Muscle of back (tissue), 11 donors: ENCODE results near the gene GASK1B. TPM values are rescaled to one million over a fixed set of nuclear protein-coding genes. Genes with fewer than 3 reads are reported as not detected.

Experiments used
- DNase-seq, 3 donors: peaks; one replicate each; pipeline versions ENCODE4 v3.0.0 to v3.0.0-alpha.2; 2013
- polyA plus RNA-seq, 10 donors: library from polyadenylated mRNA; unstranded; fragments of 120-200 nt; gene quantifications; one replicate each; pipeline ENCODE4 v1.2.1, GENCODE V29; 2013; ENCODE audit not compliant: insufficient read length in 10 of 10

GASK1B gene
- polyA plus RNA-seq, 10 donors = 53.9 to 96.6 (median 67.9) TPM

DNA sequence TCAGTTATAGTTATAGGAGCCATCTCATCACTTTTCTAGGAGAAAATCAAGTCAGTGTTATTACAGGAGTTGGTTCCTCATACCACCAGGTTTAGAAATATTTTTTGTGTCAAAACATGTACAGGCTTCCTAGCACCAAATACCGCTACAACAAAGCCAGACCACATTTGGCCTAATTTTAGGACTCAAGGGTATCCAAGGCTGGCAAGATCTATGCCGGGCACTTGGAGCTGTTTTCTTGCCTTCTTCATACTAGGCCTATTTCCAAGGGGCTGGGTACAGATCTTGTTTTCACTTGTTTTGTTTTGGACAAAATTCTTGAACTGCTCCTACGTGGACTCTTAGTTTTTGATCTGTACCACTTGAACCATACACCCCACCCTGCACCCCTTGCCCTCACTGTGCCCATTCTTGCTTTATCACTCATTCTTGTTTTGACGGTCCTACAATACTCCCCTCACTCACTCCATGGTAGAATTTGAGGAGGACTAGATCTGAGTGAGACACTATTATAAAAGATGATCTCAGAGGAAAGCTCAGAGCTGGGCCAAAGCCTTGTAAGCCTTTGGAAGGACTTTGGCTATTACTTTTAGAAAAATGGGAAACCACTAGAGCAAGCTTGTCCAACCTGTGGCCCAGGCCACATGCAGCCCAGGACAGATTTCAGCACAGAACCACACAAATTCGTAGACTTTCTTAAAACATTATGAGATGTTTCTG lies 19.8 kb upstream of the GASK1B start:
- no peak for DNase-seq

DNA sequence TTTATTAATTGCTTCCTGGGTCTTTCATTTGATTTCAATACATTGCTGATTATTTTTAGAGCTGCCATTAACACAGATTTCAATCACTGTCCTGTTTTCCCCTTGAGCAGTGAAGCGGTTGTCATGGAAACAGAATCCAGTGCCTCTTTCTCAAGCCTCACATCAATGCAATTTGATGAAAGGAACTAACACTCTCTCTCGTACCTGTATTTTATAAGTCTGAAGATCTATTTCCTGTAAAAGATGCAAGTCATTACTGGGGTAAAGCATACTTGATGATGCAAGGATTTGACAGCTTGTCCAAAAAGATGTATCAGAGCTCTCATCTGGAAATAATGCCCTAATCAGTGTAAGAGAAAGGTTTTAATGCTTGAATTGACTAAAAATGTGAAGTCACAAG lies 17.9 kb upstream of the GASK1B start:
- no peak for DNase-seq

DNA sequence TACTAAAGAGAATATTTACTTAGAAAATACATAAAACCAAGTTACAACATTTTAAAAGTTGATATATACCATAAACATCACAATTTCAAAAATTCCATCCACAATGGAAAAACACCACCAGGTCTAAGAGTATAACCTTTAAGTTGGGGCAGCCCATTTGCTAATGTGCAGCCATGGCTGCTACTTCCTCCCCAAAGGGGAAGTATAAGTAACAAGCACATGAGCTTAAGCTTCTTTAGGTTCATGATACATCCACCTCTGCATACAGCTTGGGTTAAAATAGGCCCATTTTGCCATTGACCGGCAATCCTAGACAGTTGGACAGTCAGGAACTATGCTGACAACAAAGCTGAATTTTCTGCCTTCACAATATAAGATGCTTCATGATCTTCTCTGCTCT lies 16.6 kb upstream of the GASK1B start:
- no peak for DNase-seq

GRCh38 chr4:158186815-158187214 lies 14.0 kb upstream of the GASK1B start:
- DNase-seq = no peak

DNA sequence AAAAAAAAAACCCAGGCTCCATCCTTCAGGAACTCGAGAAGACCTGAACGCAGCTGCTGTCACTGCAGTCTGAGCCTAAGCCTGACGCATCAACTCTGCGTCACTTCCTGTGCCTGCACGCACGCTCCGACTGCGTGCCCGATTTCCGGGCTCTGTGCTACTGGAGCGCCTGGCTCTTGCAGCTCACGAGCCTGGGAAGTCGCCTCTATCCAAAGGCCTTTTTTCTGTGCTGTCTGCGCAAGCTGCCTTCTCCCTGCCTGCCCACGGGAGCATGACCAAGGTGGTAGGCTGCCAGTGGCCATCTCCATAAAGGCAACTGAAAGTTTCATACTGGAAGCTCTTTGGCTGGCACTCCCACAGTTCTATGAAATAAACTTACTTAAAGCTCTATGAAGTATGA lies 9.9 kb upstream of the GASK1B start:
- DNase-seq = no peak

GRCh38 chr4:158181906-158182305 lies 9.1 kb upstream of the GASK1B start:
- no peak for DNase-seq

- no peak for DNase-seq
These were observed 6.6 kb upstream of the GASK1B start for GRCh38 chr4:158179465-158179864.

DNA sequence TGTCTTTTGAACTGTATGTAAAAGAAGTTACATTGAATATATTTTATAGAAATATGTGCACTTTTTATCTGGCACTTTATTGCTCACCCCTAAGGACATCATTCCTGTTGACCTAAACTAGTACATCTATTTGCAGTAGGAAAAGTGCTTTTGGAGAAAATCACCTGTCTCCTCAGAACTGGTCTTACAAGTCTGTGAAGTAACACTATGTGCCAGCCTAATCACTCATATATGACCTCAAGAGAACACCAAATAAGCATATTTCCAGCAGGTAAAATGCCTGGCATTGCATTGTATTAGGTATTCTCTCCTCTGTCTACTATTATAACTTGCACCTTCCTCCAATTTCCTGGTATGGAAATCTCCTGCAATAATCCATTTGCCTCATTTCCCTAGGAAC lies 4.0 kb upstream of the GASK1B start:
- no peak for DNase-seq

DNA sequence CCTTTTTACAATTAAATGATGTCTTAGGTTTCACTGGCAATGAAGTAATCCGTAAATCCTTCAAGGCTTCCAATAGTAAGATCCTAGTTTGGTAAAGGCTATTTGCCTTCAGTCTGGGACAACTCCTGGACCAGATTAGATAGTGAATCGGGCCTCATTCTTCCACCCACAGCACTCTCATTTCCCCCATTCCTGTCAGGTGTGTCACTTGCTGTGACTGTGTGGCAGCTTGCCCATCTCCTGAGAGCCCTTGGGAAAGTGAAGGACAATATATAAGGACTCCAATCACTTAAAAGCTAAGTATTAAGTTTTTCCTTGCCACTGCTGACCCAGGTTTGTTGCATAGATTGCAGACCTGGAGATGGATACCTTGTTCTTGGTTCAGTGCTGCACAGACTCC lies 3.3 kb upstream of the GASK1B start:
- DNase-seq = no peak

DNA sequence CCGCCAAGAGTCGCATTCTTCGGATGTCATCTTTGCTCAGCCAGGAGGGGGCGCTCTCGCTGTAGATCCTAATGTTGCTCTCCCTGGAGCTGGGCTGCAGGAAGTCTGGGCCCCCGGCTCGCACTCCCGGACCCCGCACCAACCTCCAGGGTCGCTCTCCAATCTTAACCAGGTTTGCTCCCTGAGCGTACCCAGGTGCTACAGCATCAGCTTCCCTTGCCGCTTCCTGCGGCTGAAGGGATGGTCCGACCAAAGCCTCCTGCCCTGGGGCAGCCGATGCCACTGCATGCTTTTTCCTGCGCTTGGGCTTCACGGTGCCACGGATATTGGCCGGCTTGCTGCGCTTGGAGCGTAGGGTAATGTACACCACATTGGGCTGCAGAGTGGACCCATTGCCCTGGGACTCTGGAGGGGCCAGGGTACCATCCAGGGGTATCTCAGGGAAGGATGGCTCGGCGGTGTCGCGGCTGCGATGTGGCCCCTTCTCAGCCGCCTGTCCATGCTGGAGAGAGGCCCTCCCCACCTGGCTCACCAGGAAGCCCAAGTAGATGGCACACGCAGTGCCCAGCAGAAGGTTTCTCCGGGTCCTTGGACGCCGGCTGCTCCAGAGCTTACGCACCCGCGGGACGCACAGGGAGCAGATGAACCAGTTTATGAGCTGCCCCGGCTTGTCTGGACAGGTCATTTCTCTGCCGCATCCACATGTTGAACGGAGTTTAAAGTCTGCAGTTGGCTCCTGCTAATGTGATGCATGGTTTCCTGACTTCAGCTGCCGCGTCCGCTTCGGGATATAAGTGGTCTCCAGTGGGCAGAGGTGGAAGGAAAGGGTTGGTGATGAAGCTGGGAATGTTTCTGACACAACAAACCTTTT lies 1.9 kb downstream of the GASK1B start:
- peak in 2 of 3 donors; percentile 30 to 73 for DNase-seq

- DNase-seq = peak; percentile 74 to 92 (median 85)
These were observed 2.7 kb downstream of the GASK1B start for GRCh38 chr4:158169931-158170690.

DNA sequence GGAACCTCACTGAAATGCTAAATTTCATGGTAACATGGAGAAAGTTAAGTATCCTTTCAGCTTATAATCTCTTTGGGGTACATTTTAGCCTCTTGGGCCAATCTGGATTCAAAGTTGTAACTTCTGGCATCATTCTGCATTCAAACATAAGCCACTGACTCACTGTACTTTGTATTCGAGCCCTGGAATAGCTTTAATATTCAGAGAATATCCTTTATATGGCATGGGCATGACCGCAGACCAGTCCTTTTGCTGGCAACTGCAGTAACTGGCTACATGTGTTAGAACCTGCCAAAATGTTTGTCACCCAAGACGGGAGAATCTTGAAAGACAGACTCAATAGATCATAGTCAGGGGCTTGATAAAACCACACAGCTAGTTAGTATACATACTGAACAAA lies 3.3 kb downstream of the GASK1B start:
- peak in 1 of 3 donors; percentile 27 for DNase-seq

DNA sequence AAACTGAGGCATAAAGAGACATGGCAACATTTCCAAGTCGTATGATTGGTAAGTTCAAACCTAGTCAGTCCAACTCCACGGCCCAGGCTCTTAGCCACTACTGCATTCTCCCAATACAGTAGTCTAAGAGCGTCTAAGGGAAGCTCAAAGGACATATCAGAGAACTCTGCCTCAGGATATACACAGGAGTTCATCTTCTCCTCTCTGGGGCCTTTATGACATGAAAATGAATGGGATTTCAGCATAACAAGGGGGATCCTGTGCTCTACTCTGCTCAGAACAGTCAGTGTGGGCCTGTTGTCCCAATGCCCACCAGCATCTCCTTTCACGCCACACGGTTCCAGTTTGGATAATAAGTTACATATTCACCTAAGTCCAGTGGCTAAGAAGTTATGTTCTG lies 4.2 kb downstream of the GASK1B start:
- no peak for DNase-seq

DNA sequence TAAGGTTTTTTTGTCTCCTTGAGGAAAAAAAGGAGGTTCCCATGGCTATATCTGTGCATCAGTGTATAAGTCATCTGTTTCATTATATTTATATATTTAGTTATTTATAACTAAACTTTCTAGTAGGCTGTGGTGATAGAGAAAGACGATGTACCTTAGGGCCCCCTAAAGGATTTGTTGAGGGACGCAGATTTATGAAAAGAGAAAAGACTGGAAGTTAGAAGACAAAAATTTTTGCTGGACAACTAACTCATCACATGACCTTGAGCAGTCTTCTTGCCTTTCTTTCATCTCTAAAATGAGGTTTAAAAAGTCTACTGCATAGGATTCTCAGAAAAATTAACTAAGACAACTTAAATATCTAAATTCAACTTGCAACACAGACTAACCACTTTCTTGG lies 6.1 kb downstream of the GASK1B start:
- DNase-seq = no peak

DNA sequence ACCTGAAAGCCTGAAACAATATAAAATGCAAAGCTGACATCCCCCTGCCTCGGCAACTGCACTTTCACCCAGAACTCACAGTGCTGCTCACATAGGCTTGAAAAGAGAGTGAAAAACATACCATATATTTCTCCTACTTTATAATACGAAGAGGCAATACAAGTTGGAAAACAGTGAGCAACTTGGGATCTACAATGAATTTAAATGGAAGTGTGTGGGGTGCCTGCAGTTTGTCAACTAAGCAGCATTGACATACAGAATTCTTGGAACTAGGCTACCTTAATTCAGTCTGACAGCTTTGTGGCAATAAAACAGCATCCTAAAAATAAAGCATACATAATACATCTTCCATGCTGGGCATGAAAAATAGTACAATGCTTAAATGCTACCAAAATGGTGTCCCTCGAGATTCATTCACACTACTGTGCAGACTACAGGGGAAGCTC lies 8.0 kb downstream of the GASK1B start:
- DNase-seq = no peak

GRCh38 chr4:158163941-158164767 lies 8.7 kb downstream of the GASK1B start:
- no peak for DNase-seq

GRCh38 chr4:158162631-158163030 lies 10.2 kb downstream of the GASK1B start:
- DNase-seq = no peak

DNA sequence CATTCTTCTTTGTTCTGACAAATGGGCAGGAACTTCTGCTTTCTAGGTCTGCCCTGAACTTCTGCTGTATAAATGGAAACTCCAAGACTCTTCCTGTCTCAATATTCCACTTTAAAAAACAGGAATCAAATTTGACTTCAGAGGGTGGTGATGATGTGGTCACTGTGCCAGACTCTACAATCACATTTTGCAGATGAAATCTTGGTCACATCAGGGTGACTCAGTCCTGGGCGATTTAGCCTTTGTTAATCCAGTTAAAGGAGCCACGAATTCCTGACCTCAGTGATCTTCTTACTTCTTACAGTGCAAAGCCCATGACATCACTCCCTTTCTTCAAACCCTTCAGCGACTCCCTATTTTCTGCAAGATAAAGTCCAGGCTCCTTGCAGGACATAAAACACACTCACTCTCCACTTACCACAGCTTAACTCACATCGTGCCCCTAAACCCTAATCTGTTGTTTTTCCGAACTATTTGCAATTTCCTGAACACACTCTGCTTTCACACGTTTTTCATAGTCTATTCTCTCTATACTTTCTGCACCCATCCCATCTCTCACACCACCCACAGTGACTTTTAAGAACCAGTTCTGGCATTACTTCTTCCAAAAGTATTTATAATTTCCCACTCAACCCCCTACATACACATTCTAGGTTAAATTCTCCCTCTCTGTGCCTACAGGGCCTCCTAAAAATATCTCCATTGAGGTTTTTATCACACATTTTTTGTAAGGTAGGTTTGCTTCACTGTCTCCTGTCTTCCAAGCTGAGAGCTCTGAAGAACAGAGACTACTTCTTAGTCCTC lies 11.1 kb downstream of the GASK1B start:
- peak in 2 of 3 donors; percentile 46 to 54 for DNase-seq

- DNase-seq = no peak
These were observed 13.1 kb downstream of the GASK1B start for GRCh38 chr4:158159718-158160094.

DNA sequence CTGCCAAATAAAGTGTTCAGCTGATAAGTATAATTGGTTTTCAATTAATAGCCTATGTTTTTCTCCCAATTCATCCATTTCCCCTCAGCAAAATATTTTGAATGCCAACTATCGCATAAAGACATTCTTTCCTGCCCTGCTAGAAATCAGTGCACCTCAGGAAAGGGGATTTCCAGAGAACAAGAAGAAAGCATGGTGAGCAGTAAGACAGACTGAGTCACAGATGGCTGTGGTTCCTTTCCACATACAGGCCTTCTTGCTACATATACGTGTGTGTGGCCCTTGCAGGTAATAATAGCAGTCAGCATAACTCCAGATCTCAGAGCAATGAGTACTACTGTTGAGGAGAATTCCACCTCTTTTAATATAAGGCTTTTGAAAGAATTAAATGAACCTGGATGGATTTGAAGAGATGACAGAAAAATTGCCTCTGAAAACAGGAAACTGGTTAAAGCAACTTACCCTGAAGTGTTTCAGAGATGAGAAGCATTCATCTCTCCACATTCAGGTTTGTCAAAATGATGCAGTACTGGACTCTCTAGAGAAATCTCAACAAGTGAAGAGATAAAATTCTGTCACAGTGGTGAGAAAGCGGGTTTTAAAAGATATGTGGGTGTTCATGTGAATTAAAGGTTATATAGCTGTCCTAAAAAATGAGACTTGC lies 13.6 kb downstream of the GASK1B start:
- no peak for DNase-seq
